HG02798 (cell line): ENCODE data around the gene GUCA2B.

Experiments used
- ATAC-seq: cut with Tn5 transposase; IDR thresholded peaks from one replicate; pipeline ENCODE4 v1.9.1; 2021; ENCODE audit warnings: mild to moderate bottlenecking; ENCODE audit not compliant: unreplicated experiment, poor library complexity

The GUCA2B gene

DNA sequence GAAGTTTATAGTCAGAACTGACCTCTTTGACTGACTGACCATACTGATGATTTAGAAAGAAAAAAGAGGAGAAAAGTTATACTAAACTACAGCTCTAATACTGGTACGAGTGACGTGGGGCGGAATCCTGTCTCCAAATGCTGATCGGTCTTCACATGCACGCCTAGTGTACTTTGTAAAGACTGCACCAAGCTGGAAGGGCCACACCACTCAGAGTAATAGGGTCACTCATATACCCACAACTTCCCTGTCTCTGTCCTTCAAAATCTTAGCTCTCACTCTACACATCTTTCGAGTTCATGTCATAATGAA lies 30.7 kb downstream of the GUCA2B start:
- no peak for ATAC-seq

DNA sequence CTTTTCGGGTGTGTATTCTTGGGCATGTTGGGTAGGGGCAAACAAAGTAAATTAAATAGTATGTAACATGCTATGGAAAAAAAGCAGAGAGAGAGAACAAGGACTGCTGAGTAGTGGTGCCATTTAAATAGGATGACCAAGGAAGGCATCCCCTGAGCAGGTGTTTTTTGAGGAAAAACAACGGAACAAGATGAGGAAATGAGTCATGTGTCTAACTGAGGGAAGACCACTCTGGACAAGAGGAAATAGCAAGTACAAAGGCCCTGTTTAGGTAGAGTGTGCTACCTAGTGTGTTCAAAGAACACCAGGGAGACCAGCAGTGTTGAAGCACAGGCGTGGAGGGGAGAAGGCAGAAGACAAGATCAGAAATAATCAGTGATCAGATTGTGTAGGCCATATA lies 31.4 kb downstream of the GUCA2B start:
- ATAC-seq, result no peak

DNA sequence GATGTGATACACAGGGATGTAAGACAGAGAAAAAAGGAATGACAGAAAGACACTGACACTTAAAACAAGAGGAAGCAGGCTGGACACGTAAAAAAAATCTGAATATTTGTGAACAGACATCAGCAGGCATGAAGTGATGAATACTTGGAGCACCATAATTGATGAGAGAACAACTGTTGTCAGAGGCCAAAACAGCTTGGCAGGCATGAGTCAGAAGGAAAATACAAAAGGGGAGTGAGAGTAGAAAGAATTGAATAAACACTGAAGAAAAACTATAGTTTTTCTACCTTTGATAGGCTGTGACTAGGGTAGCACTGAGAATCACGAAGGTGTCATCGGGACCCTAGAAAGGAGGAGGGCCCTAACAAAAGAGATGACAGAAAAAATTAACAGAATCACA lies 32.9 kb downstream of the GUCA2B start:
- no peak for ATAC-seq

DNA sequence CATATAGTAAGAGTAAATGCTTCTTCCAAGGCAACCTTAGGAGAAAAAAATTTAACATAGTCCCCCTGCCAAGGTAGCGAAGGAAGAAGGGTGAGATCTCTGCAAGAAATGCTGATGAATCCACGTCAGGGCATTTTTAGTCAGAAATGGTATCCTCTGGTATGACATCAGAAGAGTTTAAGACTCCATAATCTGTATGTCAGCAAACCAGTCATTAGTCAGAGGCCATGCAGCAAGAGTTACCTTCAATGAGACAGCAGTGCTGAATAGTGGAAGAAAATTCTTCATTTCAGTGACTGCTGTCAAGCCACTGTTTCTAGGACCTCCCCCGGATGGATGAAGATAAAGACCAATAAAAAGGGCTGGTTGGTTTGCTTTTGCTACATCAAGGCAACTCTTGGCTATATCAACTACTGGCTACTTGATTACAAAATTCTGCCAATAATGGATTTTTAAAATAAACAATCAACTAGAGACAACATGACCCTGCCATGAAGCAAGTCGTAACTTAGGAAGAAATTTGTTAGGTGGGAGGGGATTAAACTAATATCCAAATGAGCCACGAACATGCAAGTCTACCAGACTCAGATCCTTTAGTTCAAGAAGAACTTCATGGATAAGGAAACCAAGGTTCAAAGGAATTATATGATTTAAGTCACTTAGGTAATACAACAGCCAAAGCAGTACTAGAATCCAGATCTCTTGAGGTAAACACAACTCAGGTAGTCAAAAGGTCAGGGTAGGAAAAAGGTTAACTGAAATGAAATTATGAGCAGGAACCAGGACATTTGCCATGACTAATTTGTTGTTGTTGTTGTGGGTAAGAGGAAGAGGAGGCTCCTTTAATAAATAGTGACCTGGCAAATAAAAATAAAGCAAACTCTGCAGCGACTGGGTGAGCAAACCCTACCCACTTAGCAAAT lies 37.0 kb downstream of the GUCA2B start:
- no peak for ATAC-seq

DNA sequence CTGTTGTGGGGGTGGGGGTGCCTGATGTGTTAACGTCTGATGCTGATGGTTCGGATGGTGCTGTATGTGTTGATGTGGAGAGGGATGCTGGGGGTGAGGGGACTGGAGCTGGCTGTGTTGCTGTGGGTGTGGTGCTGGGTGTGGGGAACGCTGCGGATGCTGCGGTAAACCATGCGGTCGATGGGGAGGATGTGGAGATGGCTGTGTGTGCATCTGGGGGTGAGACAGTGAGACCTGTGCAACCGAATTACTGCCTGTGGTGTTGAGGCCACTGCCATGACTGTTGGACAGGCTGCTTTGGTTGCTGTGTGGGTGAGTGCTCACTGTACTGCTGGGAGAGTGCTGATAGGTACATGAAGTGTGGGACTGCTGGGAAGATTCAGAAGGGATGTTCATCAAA lies 38.1 kb downstream of the GUCA2B start:
- no peak for ATAC-seq

DNA sequence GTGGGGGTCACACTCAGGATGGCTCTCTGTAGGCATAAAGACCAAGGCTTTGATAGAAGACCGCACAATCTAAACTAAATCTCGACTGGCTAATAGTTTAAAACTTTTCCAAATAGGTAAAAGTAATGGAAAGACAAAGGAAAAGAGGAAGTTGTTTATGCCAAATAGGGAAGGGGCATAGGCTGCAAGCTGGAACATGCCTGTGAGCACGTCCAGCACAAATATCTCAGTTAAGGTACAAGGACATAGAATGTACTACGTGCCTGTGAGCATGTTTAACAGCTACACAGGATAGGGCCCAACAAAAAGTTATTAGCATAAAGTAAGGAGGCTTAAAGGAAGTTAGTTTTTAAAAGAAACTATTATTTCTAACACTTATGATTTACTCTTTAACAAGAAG lies 38.9 kb downstream of the GUCA2B start:
- ATAC-seq, result no peak

DNA sequence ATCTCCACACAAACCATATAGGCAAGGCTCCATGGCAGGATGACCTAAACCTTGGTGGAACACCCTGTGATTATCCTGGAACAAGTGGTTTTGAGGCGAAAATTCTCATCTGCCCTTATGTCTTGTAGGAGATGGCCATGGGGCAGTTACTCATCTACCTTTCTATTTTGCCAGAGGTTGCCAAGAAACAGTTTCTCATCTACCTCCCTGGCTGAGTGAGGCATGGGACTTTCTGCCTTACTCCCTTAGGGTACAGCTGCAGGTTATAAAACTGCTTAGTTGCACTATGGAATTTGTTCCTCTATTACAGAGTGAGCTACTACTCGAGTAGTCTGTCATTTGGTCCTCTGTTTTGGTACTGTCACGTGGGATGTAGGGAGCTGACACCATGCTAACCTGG lies 42.6 kb downstream of the GUCA2B start:
- no peak for ATAC-seq

DNA sequence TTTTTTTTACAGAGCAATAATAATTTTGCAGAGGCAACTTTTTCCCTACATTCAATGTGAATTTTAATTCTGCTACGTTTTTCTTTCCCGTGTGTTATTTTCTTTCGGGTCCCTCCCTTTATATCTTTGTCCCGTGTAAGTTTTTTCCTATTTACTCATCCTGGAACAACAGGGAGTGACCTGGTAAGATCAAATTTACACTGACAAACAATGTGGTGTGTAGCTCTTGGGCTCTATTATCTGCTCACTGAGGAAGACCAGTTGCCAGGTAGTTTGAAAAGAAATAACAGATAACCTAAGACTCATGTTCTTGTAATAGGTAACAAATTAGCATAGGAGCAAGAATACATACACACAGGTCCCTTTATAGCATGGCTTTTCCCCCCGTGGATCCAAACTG lies 45.0 kb downstream of the GUCA2B start:
- no peak for ATAC-seq

DNA sequence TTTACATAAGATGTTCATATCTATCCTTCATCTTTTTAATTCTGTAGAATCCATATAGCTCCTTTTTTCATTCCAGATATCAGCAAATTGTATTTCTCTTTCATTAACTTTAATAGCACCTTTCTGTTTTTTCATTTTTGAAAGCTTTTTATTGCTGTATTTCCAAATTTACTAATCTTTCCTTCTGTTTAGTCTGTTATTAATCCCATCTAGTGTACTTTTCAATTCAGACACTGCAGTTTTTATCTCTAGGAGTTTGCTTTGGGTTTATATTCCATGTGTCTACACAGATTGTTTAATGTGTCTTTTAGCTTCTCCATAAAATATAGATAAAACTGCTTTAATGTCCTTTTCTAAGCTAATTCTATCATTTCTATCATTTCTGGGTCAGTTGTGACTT lies 48.8 kb downstream of the GUCA2B start:
- no peak for ATAC-seq
